NCI-H2227 treated with DMSO at 0.1 percent for 48 hours (cell line): ENCODE results near the gene GPC6.

Experiments used
- DNase-seq: peaks from one replicate; lab custom pipeline; 2025; lab: John Stamatoyannopoulos, UW

GPC6 gene

GRCh38 chr13:93775507-93776108 is 549.0 kb downstream of the GPC6 start:
- no peak for DNase-seq

- DNase-seq, result no peak
Measured at GRCh38 chr13:93776936-93777335, 550.3 kb downstream of the GPC6 start.

GRCh38 chr13:93777504-93777903 is 550.9 kb downstream of the GPC6 start:
- no peak for DNase-seq

GRCh38 chr13:93778548-93778947 is 551.9 kb downstream of the GPC6 start:
- DNase-seq, result no peak

GRCh38 chr13:93784191-93784590 is 557.6 kb downstream of the GPC6 start:
- no peak for DNase-seq

GRCh38 chr13:93786846-93787489 is 560.4 kb downstream of the GPC6 start:
- no peak for DNase-seq

- DNase-seq, result peak; percentile 28
Measured at GRCh38 chr13:93788456-93788855, 561.8 kb downstream of the GPC6 start.

GRCh38 chr13:93789058-93789457 is 562.5 kb downstream of the GPC6 start:
- no peak for DNase-seq

- peak; percentile 13 for DNase-seq
Measured at GRCh38 chr13:93794197-93794885, 567.7 kb downstream of the GPC6 start.

- DNase-seq, result no peak
Measured at GRCh38 chr13:93797463-93797862, 570.9 kb downstream of the GPC6 start.

- no peak for DNase-seq
Measured at GRCh38 chr13:93800342-93800741, 573.7 kb downstream of the GPC6 start.

- DNase-seq, result no peak
Measured at GRCh38 chr13:93805736-93806135, 579.1 kb downstream of the GPC6 start.

- no peak for DNase-seq
Measured at GRCh38 chr13:93806861-93807260, 580.3 kb downstream of the GPC6 start.

- no peak for DNase-seq
Measured at GRCh38 chr13:93810264-93810663, 583.7 kb downstream of the GPC6 start.

GRCh38 chr13:93811071-93811737 is 584.6 kb downstream of the GPC6 start:
- no peak for DNase-seq

GRCh38 chr13:93811738-93812112 is 585.1 kb downstream of the GPC6 start:
- no peak for DNase-seq

GRCh38 chr13:93814658-93815057 is 588.1 kb downstream of the GPC6 start:
- DNase-seq, result no peak

GRCh38 chr13:93818345-93818744 is 591.7 kb downstream of the GPC6 start:
- no peak for DNase-seq

- DNase-seq, result no peak
Measured at GRCh38 chr13:93819331-93819890, 592.8 kb downstream of the GPC6 start.

GRCh38 chr13:93824286-93824685 is 597.7 kb downstream of the GPC6 start:
- DNase-seq, result no peak

- no peak for DNase-seq
Measured at GRCh38 chr13:93834051-93834450, 607.4 kb downstream of the GPC6 start.

GRCh38 chr13:93843082-93843481 is 616.5 kb downstream of the GPC6 start:
- no peak for DNase-seq

- DNase-seq, result no peak
Measured at GRCh38 chr13:93847162-93847561, 620.6 kb downstream of the GPC6 start.
